ENCODE measurements around the gene CNTFR. TPM values are rescaled to one million over a fixed set of nuclear protein-coding genes. Genes with fewer than 3 reads are reported as not detected.

Gene CNTFR
- total RNA-seq, 2 experiments from 2014 or later, result not detected

DNA sequence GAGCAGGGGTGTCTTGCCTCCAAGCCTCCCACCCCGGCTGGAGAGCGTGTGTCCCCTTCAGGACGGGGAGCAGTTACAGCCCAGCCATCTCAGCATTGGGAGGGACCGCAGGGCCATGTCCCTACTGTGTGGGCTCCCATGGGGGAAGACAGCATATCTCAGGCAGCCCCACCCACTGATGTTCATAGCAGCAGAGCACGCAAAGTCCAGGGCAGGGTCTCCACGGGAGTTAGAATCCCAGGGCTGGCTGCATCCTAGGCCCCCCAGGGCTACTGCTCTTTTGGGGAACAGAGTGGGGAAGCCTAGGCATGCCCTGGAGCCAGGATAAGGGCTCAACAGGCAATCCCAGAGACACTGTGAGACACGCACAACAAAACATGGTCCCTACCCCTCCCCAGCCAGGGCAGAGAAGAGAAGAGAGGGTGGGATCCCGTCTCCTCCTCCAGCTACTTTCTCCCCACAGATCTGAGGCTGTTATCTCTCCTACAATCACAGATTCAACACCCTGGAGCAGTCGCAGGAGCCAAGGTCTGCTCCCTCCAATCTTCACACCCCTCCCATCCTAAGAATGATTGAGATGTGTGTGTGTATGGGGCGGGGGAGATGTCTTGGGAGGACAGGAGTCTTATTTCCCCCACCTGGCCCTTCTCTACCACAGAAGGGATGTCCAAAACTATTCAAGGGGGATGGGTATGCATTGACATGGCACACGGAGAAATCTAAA, 3.4 kb downstream of the CNTFR start:
- ATAC-seq (no peak), DNase-seq (no peak)
- Mint-ChIP-seq H3K27ac (no peak overlapping the region), H3K36me3 (ENCODE audit: low read depth) (no peaks in the 10 kb centered on the region), H3K27me3 (ENCODE audit: low read depth) (peaks cover 68% of the 10 kb centered on the region), H3K4me3 (no peak overlapping the region), H3K4me1 (ENCODE audit: low read depth) (peaks cover 16% of the 10 kb centered on the region), H3K9me3 (ENCODE audit: insufficient read depth) (no peaks in the 10 kb centered on the region)
- ChIA-PET POLR2A (no interaction called here), CTCF (no interaction called here)

DNA sequence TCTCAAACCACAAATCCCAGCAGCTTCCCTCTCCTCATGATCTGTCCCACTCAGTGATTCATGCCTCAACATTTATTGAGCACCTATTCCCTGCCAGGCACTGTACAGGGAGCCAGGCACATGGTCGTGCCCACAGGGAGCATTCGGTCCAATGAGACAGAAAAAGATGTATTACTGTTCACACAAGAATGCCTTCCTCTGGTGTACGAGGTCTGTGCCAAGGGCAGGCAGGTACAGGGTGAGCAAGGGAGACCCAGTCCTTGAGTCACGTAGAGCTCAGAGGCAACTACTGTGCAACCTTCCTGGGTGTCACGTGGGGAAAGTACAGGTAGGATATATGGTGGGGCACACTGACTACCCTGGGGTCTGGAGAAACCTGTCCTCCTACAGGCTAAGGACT, 4.6 kb downstream of the CNTFR start:
- Mint-ChIP-seq H3K4me3 (no peak overlapping the region), H3K4me1 (ENCODE audit: low read depth) (peaks cover 5% of the 10 kb centered on the region), H3K36me3 (ENCODE audit: low read depth) (no peaks in the 10 kb centered on the region), H3K27me3 (ENCODE audit: low read depth) (peaks cover 67% of the 10 kb centered on the region), H3K27ac (no peak overlapping the region), H3K9me3 (ENCODE audit: insufficient read depth) (no peaks in the 10 kb centered on the region)
- ChIA-PET CTCF (no interaction called here), POLR2A (no interaction called here)
- ATAC-seq, result no peak
- no peak for DNase-seq

DNA sequence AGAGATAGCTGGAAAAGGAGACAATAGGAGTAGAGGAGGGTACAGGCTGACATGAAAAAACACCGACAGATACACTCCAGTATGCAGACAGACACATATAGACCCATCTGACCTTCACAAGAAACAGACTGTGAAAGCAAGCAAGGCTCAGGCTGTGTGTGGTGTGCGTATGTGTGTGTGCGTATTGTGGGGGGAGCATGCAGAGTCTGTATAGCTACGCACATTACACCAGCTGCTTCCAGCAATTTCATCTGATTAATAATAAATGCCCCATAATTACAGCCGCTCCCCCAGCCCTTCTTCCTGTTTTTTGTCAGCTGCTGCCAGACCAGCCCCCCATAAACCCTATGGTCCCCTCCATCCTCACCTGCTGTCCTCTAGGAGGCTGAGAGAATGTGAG, 6.7 kb downstream of the CNTFR start:
- Mint-ChIP-seq H3K36me3 (ENCODE audit: low read depth) (no peaks in the 10 kb centered on the region), H3K27me3 (ENCODE audit: low read depth) (peaks cover 68% of the 10 kb centered on the region), H3K9me3 (ENCODE audit: insufficient read depth) (no peaks in the 10 kb centered on the region), H3K4me3 (no peak overlapping the region), H3K27ac (no peak overlapping the region), H3K4me1 (ENCODE audit: low read depth) (no peaks in the 10 kb centered on the region)
- DNase-seq, result no peak
- ATAC-seq, result no peak
- ChIA-PET CTCF (interaction anchor here (2.4 to 2.6 kb wide), 2 partner anchors 9 to 20 kb away, joined by 8 to 19 read pairs; no protein-coding TSS in a partner anchor), POLR2A (no interaction called here)

DNA sequence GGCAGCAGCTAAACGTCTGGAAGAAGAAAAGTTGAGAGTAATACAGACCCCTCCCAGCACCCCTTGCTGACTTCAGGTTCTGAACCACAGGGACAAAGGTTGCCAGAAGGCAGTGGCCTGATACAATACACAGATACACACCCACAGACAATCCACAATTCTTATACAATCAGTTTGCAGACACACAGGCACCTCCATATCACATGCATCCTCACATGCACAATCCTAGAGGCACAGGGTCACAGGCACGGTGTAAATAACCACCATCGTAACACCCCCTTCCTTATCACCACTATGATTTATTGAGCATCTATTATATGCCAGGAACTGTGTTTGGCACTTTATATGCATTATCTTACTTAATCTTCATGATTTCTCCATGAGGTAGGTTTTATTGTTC, 8.2 kb downstream of the CNTFR start:
- Mint-ChIP-seq H3K27me3 (ENCODE audit: low read depth) (peaks cover 66% of the 10 kb centered on the region), H3K9me3 (ENCODE audit: insufficient read depth) (no peaks in the 10 kb centered on the region), H3K4me3 (no peak overlapping the region), H3K27ac (no peak overlapping the region), H3K36me3 (ENCODE audit: low read depth) (no peaks in the 10 kb centered on the region), H3K4me1 (ENCODE audit: low read depth) (peaks cover 5% of the 10 kb centered on the region)
- ChIA-PET POLR2A (no interaction called here), CTCF (interaction anchor here (1.2 to 2.6 kb wide), 3 partner anchors 10 to 53 kb away, joined by 6 to 19 read pairs (median 8); no protein-coding TSS in a partner anchor)
- ATAC-seq (no peak), DNase-seq (no peak)

- H3K36me3 Mint-ChIP-seq (ENCODE audit: low read depth), result no peaks in the 10 kb centered on the region
- ChIA-PET CTCF (interaction anchor here (1.2 to 1.9 kb wide), 2 partner anchors 12 to 24 kb away, joined by 4 to 7 read pairs; no protein-coding TSS in a partner anchor), POLR2A (no interaction called here)
Observed at GRCh38 chr9:34580358-34580757, 9.2 kb downstream of the CNTFR start.

DNA sequence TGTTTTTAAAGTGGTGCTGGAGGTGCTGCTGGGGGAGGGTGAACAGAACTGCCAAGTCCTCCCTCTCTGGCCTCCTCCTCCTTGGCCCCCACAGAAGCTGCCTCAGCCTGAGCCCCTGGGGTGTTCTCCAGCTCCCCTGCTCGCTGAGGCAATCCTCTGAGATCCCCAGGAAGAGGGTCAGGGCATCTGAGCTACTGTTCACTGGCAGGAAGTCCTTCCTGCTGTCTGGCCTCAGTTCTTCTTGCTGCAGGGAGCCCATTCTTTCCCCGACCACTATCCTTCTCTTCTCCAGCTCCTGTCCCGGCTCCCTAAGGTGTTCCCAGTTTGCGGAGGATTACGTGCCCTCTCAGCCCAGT, 9.7 kb downstream of the CNTFR start:
- no peaks in the 10 kb centered on the region for H3K36me3 Mint-ChIP-seq (ENCODE audit: low read depth)

More at GRCh38 chr9:34580358-34580757, 9.2 kb downstream of the CNTFR start:
- peaks cover 5% of the 10 kb centered on the region for H3K4me1 Mint-ChIP-seq (ENCODE audit: low read depth)
- ATAC-seq, result no peak
- no peak for DNase-seq
- H3K27me3 Mint-ChIP-seq (ENCODE audit: low read depth), result peaks cover 66% of the 10 kb centered on the region
- no peak overlapping the region for H3K27ac Mint-ChIP-seq
- H3K4me3 Mint-ChIP-seq, result no peak overlapping the region
- no peaks in the 10 kb centered on the region for H3K9me3 Mint-ChIP-seq (ENCODE audit: insufficient read depth)

GRCh38 chr9:34579104-34579807, 10.3 kb downstream of the CNTFR start:
- no peaks in the 10 kb centered on the region for H3K9me3 Mint-ChIP-seq (ENCODE audit: insufficient read depth)
- H3K36me3 Mint-ChIP-seq (ENCODE audit: low read depth), result no peaks in the 10 kb centered on the region
- ATAC-seq (no peak), DNase-seq (no peak)
- POLR2A ChIA-PET, result no interaction called here
- no peak overlapping the region for H3K27ac Mint-ChIP-seq
- no peak overlapping the region for H3K4me3 Mint-ChIP-seq
- H3K4me1 Mint-ChIP-seq (ENCODE audit: low read depth), result peaks cover 5% of the 10 kb centered on the region
- CTCF ChIA-PET, result interaction anchor here (0.8 to 1.9 kb wide), 3 partner anchors 13 to 175 kb away, joined by 3 to 7 read pairs (median 4); no protein-coding TSS in a partner anchor
- peaks cover 61% of the 10 kb centered on the region for H3K27me3 Mint-ChIP-seq (ENCODE audit: low read depth)

More for the DNA sequence above, 9.7 kb downstream of the CNTFR start:
- POLR2A ChIA-PET, result no interaction called here
- no peak for ATAC-seq
- H3K4me1 Mint-ChIP-seq (ENCODE audit: low read depth), result peaks cover 5% of the 10 kb centered on the region
- CTCF ChIA-PET, result interaction anchor here (0.8 to 1.9 kb wide), 3 partner anchors 12 to 176 kb away, joined by 3 to 7 read pairs (median 4); no protein-coding TSS in a partner anchor
- H3K4me3 Mint-ChIP-seq, result no peak overlapping the region
- peaks cover 62% of the 10 kb centered on the region for H3K27me3 Mint-ChIP-seq (ENCODE audit: low read depth)
- no peak overlapping the region for H3K27ac Mint-ChIP-seq
- no peaks in the 10 kb centered on the region for H3K9me3 Mint-ChIP-seq (ENCODE audit: insufficient read depth)
- no peak for DNase-seq

DNA sequence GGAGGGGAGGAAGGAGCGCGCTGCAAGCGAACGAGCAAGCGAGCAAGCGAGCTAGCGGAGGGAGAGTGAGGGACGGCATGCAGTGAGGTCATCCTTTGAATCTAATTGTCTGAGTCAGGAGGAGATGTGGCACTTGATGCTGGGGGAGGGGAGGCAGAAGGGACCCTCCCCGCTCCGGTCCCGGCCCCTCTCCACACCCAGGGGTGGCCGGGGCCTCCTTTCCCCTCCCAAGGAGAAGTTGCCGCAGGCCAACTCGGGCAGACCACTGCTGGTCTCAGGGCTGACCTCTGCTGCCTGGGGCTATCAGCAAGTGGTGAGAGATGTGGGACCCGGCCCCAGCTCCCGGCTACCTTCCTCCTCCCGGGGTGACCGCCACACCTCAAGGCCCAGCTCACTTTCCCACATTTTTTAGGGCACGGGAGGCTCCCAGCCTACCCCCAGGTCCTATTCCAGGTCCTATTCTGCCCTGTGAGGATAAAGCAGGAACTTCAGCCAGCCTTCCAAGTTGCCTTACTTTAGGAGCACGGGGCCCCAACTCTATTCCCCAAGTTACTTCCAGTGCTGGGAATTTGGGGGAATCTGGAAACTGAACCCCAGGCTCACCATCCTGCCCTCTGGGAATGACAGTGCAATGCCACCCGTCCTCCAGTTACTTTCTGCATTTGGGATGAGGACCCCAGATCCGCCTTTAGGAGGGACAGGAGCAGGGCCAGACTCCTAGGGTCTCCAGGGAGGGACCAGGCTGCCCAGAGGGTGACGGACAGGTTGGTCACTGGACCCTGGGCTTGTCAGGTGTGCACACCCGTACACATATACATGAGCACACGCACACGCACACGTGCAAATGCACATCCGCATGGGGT, 11.1 kb downstream of the CNTFR start:
- Mint-ChIP-seq H3K9me3 (ENCODE audit: insufficient read depth) (no peaks in the 10 kb centered on the region), H3K4me1 (ENCODE audit: low read depth) (peaks cover 5% of the 10 kb centered on the region), H3K36me3 (ENCODE audit: low read depth) (no peaks in the 10 kb centered on the region), H3K4me3 (no peak overlapping the region), H3K27me3 (ENCODE audit: low read depth) (peaks cover 61% of the 10 kb centered on the region), H3K27ac (no peak overlapping the region)
- POLR2A ChIA-PET, result no interaction called here
- DNase-seq (no peak), ATAC-seq (peak; percentile 38)
- CTCF ChIA-PET, result interaction anchor here (0.8 to 1.9 kb wide), 2 partner anchors 25 to 175 kb away, joined by 3 to 7 read pairs; no protein-coding TSS in a partner anchor

DNA sequence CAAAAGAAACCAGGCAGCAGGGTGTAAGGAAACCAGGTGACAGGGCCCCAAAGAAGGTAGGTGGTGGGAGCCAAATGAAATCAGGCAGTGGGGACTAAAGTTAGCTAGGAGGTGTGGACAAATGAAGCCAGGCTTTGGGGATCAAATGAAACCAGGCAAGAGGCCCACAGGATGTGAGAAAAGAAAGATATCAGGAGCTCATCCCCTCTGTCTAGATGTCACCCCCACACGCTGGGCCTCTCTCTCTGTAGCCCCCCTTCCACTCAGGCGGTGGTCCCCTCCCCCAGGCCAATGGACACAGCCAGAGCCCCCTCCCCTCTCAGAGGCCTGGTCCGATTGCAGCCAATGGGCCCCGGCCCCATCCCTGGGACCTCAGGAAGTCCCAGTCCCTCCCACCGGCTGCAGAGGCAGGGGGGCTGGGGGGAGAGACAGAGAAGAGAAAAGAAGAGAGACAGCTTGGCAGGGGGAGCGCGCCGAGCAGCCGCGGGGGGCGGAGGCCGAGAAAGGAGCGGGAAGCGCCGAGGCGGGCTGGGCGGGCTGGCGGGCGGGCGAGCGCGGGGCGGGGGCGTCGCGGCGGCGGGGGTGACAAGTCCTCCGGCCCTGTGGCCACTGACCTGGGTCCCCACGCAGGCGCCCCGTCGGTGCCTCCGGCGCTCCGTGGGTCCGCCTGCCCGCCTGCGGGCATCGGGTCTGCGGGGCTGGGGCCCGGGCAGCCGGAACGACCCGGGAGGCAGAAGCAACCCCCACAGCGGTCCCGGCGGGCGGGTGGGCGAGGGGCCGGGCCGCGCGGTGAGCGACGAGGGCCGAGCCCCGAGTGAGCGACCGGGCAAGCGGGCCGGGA, 11.9 kb downstream of the CNTFR start:
- Mint-ChIP-seq H3K36me3 (ENCODE audit: low read depth) (no peaks in the 10 kb centered on the region), H3K27ac (no peak overlapping the region), H3K4me3 (no peak overlapping the region), H3K9me3 (ENCODE audit: insufficient read depth) (no peaks in the 10 kb centered on the region), H3K4me1 (ENCODE audit: low read depth) (peaks cover 5% of the 10 kb centered on the region), H3K27me3 (ENCODE audit: low read depth) (peaks cover 55% of the 10 kb centered on the region)
- DNase-seq, result no peak
- ChIA-PET CTCF (no interaction called here), POLR2A (no interaction called here)
- ATAC-seq, result no peak

- DNase-seq, result no peak
- Mint-ChIP-seq H3K4me1 (ENCODE audit: low read depth) (peaks cover 5% of the 10 kb centered on the region), H3K4me3 (no peak overlapping the region), H3K27ac (no peak overlapping the region), H3K27me3 (ENCODE audit: low read depth) (peaks cover 52% of the 10 kb centered on the region), H3K36me3 (ENCODE audit: low read depth) (no peaks in the 10 kb centered on the region), H3K9me3 (ENCODE audit: insufficient read depth) (no peaks in the 10 kb centered on the region)
- ATAC-seq, result no peak
- POLR2A ChIA-PET, result no interaction called here
- CTCF ChIA-PET, result no interaction called here
Observed at GRCh38 chr9:34576597-34577399, 12.7 kb downstream of the CNTFR start.
